CD4-positive, alpha-beta T cell treated with Interleukin-4 for 4 hours (primary cell): ENCODE measurements around the gene SLC6A17.

ENCODE experiments used
- DNase-seq: peaks from one replicate; pipeline ENCODE4 v3.0.0-alpha.2; 2020

Gene SLC6A17

GRCh38 chr1:110243574-110243973, 93.3 kb downstream of the SLC6A17 start:
- DNase-seq: no peak

DNA sequence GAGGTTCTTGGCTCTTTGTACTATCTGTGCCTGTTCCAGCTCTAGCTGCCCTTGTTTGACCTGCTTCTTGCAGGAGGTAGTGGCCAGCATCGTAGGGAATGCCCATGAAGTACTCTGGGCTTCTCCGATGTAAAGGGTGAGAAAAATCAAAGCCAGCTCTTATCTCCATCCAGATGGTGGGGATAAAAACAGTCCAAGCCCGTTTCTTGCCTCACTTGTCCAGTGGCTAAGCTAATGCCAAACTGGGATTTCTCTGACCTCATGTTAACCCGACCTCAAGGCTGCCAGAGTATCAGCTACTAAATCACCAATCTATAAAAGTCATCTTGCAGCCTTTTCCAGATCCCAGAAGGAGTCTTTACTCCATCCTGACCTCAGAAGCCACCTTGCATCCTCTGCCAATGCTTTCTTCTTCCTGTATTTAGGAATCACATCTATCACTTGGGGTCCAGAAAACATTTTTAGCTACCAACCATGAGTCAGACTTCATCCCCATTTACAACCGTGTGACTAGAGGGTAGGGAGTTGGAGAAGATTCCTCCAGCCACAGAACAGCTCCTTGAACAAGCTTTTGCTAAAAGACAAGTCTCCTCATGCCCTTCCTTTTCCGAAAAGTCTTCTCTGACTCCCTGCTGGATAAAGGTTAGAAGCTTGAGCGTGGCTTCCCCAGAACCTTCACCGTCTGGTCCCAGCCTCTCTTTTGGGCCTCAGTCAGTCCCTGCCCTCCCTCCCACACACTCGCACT, 95.8 kb downstream of the SLC6A17 start:
- no peak for DNase-seq

- no peak for DNase-seq
Measured at GRCh38 chr1:110248746-110249145, 98.5 kb downstream of the SLC6A17 start.

GRCh38 chr1:110249256-110249655, 99.0 kb downstream of the SLC6A17 start:
- DNase-seq: no peak

DNA sequence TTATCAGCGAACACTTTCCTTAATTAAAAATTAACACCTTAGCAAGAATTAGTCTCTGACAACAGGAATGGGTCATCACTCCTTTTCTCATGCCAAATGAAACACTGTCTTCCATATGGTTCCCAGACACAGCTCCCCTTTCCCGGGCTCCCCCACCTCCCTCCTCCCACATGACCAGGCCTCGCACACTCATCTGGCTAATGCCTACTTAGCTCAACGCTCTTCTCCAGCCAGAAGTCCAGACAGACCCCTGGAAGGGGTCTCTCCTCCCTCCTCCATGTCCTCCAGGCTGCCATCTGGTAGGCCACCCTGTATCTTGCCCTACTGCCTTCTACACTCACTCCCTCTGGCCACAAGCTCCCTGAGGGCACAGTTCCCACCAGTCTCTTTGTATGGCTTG, 99.7 kb downstream of the SLC6A17 start:
- DNase-seq: no peak

GRCh38 chr1:110250749-110251148, 100.5 kb downstream of the SLC6A17 start:
- DNase-seq: no peak
